Panc1 (cell line): ENCODE measurements around the gene REXO5. TPM values are rescaled to one million over a fixed set of nuclear protein-coding genes. Genes with fewer than 3 reads are reported as not detected.
"Not testable (repeated sequence)": the region's sequence is repeated elsewhere in the genome, so short reads cannot be mapped to it uniquely, and the experiment has no call there.

Experiments
- ATAC-seq: fragments of 200-7000 bp; cut with Tn5 transposase; 2 replicates; pipeline ENCODE4 v1.9.1; 2020; ENCODE audit warnings: mild to moderate bottlenecking, moderate library complexity
- BruUV-seq: library from RNA; stranded (reverse); fragments of 400-500 nt; replicated peaks from 2 replicates; lab custom pipeline; 2021; lab: Mats Ljungman, UMichigan
- CTCF ChIA-PET: fragments of 300-600 bp; sonication (Branson Sonifier 250); formaldehyde crosslinking; loops from one replicate; lab custom pipeline; 2022; ENCODE audit warnings: antibody characterized with exemption; lab: Charles Lee
- POLR2A ChIA-PET: fragments of 300-600 bp; sonication (Branson Sonifier 250); formaldehyde crosslinking; loops from one replicate; lab custom pipeline; 2022; ENCODE audit warnings: antibody characterized with exemption; lab: Charles Lee
- DNase-seq: peaks from one replicate; pipeline ENCODE4 v3.0.0-alpha.2; 2010; ENCODE audit warnings: low read depth, low spot score
- H3K27ac ChIP-seq: 2 replicates; pipeline ENCODE4 v1.5.1; 2011; ENCODE audit warnings: mild to moderate bottlenecking, low read length, inconsistent platforms
- H3K27me3 ChIP-seq: fragments of 200-500 bp; sonication (Bioruptor generic); 2 replicates; pipeline ENCODE4 v1.6.0; 2014; ENCODE audit warnings: low read length, inconsistent platforms; ENCODE audit not compliant: control insufficient read depth, insufficient read depth
- H3K36me3 ChIP-seq: fragments of 200-500 bp; sonication (Bioruptor generic); 2 replicates; pipeline ENCODE4 v1.5.1; 2014; ENCODE audit warnings: inconsistent platforms, mild to moderate bottlenecking, low read length, moderate library complexity; ENCODE audit not compliant: control insufficient read depth, insufficient read depth
- H3K4me1 ChIP-seq: 2 replicates; pipeline ENCODE4 v1.5.1; 2011; ENCODE audit warnings: inconsistent platforms, mild to moderate bottlenecking, low read length, moderate library complexity; ENCODE audit not compliant: control insufficient read depth, insufficient read depth
- H3K4me3 ChIP-seq, 2 experiments: 2 replicates each; pipeline ENCODE4 v1.5.1; 2011 to 2012; ENCODE audit warnings: low read depth in 2 of 2, low read length in 2 of 2, mild to moderate bottlenecking in 2 of 2, inconsistent platforms in 1 of 2, moderate library complexity in 1 of 2
- H3K9me3 ChIP-seq: fragments of 200-500 bp; sonication (Bioruptor generic); 2 replicates; pipeline ENCODE4 v1.5.1; 2014; ENCODE audit warnings: low read depth, mild to moderate bottlenecking, inconsistent platforms, low read length, moderate library complexity; ENCODE audit not compliant: control insufficient read depth, insufficient read depth
- CTCF ChIP-seq: fragments of 450-650 bp; IDR thresholded peaks from 2 replicates; pipeline ENCODE4 v1.5.1; 2017; ENCODE audit warnings: mild to moderate bottlenecking
- POLR2AphosphoS5 ChIP-seq: IDR thresholded peaks from 2 replicates; pipeline ENCODE4 v1.6.1; 2012; ENCODE audit warnings: mild to moderate bottlenecking, low read depth, low read length, moderate library complexity
- REST ChIP-seq, 2 experiments: IDR thresholded peaks; 2 replicates each; pipeline ENCODE4 v1.6.1; 2011 to 2012; ENCODE audit warnings: low read depth in 2 of 2, control low read depth in 1 of 2, low read length in 1 of 2, mild to moderate bottlenecking in 1 of 2, moderate library complexity in 1 of 2; ENCODE audit not compliant: insufficient read depth in 1 of 2
- SIN3A ChIP-seq: IDR thresholded peaks from 2 replicates; pipeline ENCODE4 v1.6.1; 2012; ENCODE audit warnings: low read depth, mild to moderate bottlenecking, low read length, moderate library complexity, borderline replicate concordance; ENCODE audit not compliant: insufficient read depth
- TCF7L2 ChIP-seq: IDR thresholded peaks from 2 replicates; pipeline ENCODE4 v1.6.1; 2011; ENCODE audit warnings: mild to moderate bottlenecking, low read depth, low read length, inconsistent platforms
- in situ Hi-C: cut with HindIII; loops from 2 replicates; pipeline ENCODE4 v1.10.0; 2016; ENCODE audit warnings: low sequenced_read_pairs, low pct_unique_long_range_greater_than_20kb
- intact Hi-C: fragments of 100-400 bp; cut with micrococcal nuclease; formaldehyde crosslinking; loops from one replicate; pipeline ENCODE4 v1.10.0; 2022; ENCODE audit not compliant: unreplicated experiment
- total RNA-seq: library from RNA; stranded (reverse); gene quantifications from one replicate; pipeline ENCODE4 v1.2.1, GENCODE V29; 2021; ENCODE audit not compliant: unreplicated experiment

REXO5 gene
- total RNA-seq, 1 experiment from 2014 or later = 13.6 TPM

DNA sequence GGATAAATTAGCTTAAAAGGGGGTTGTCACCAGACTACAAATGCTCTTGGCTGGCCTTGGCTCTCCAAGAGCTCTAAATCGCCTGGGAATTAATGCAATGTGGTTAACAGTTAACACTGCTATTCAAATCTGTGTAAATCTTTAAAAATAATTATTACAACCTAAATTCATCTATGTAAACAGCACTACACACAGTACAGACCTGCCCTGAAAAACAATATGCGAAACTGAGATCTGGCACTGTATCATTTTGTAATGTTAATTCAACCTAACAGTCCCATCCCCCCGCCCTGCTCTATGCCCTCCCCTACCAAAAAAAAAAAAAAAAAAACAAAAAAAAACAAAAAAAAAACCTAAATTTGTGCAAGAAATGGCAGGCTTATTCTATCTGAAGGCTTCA lies 52.9 kb downstream of the REXO5 start:
- DNase-seq = no peak
- ATAC-seq = no peak
- POLR2A ChIA-PET = no interaction called here
- CTCF ChIA-PET = no interaction called here
- H3K4me1 ChIP-seq = no peaks in the 10 kb centered on the region
- intact Hi-C loops = no loop called here
- no TSS peak for BruUV-seq
- no peaks in the 10 kb centered on the region for H3K27me3 ChIP-seq
- H3K4me3 ChIP-seq = no peak overlapping the region
- no peak overlapping the region for H3K27ac ChIP-seq
- in situ Hi-C loops = no loop called here
- H3K9me3 ChIP-seq = no peaks in the 10 kb centered on the region
- no peaks in the 10 kb centered on the region for H3K36me3 ChIP-seq
- no peak for TF ChIP-seq TCF7L2
- TF ChIP-seq SIN3A = no peak
- TF ChIP-seq CTCF = no peak
- TF ChIP-seq POLR2AphosphoS5 = no peak

- POLR2A ChIA-PET = no interaction called here
- CTCF ChIA-PET = no interaction called here
- DNase-seq (no peak), ATAC-seq (no peak)
- intact Hi-C loops = no loop called here
- Histone ChIP-seq H3K9me3 (no peaks in the 10 kb centered on the region), H3K4me3 (no peak overlapping the region), H3K27me3 (no peaks in the 10 kb centered on the region), H3K4me1 (no peaks in the 10 kb centered on the region), H3K36me3 (no peaks in the 10 kb centered on the region), H3K27ac (no peak overlapping the region)
- no TSS peak for BruUV-seq
- TF ChIP-seq SIN3A = no peak
- no peak for TF ChIP-seq POLR2AphosphoS5
- in situ Hi-C loops = no loop called here
Measured at GRCh38 chr16:20859699-20860098, 53.4 kb downstream of the REXO5 start.

DNA sequence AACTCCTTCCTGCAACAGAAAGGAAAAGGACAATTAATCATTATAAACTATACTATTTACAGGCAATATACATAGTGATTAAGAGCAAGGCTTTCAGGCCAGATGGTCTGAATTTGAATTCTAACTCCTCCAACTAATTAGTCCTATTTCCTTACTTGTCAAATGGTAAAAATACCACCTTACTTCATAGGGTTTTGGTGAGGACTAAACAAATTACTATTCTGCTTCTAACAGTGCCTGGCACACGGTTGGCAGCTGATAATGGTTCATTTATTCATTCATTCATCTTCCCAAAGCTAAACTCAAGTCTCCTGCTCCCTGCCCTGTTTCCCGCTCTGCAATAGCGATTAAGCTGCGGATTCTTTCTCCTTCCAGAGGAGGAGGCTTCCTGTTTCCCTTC lies 54.0 kb downstream of the REXO5 start:
- Histone ChIP-seq H3K36me3 (no peaks in the 10 kb centered on the region), H3K4me3 (no peak overlapping the region), H3K27me3 (no peaks in the 10 kb centered on the region), H3K27ac (no peak overlapping the region), H3K4me1 (no peaks in the 10 kb centered on the region), H3K9me3 (no peaks in the 10 kb centered on the region)
- CTCF ChIA-PET = no interaction called here
- in situ Hi-C loops (no loop called here), intact Hi-C loops (no loop called here)
- DNase-seq (no peak), ATAC-seq (no peak)
- TF ChIP-seq REST (IDR thresholded peaks at IDR 0.05; ENCODE audit: insufficient read depth in 1 of 2, low read depth in 2 of 2, low read length in 1 of 2) (no peak), TCF7L2 (no peak), SIN3A (no peak), POLR2AphosphoS5 (no peak), CTCF (no peak)
- no TSS peak for BruUV-seq
- POLR2A ChIA-PET = no interaction called here

DNA sequence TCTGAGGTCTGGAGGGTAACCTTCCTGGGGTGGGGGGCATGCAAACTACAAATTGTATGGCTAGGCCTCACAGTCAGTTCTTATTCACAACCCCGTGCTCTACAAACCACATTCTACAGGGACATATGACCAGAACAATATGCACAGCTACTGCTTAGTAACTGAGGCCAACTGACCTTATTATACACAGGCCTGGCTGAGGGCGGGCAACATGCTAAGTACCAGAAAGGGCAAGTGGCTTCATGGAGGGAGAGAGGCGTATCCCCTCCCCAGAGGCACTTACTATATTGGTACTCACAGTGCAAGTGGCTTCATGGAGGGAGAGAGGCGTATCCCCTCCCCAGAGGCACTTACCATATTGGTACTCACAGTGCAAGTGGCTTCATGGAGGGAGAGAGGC lies 54.7 kb downstream of the REXO5 start:
- BruUV-seq, H3K27me3 ChIP-seq, H3K4me1 ChIP-seq, POLR2A ChIA-PET, H3K27ac ChIP-seq, H3K9me3 ChIP-seq, CTCF ChIA-PET, in situ Hi-C loops, H3K4me3 ChIP-seq, ATAC-seq, intact Hi-C loops, H3K36me3 ChIP-seq, DNase-seq: not testable (repeated sequence)
